ENCODE measurements around the gene ZNF784. TPM values are rescaled to one million over a fixed set of nuclear protein-coding genes. Genes with fewer than 3 reads are reported as not detected.
A peak's percentile ranks its signal among the peaks of the same experiment; 100 is the strongest.

Gene ZNF784
- total RNA-seq, 1 experiment from 2014 or later: 3.1 TPM

- DNase-seq (ENCODE audit: unreplicated experiment): no peak
- no TSS peak for BruUV-seq (replicated peaks)
- TF ChIP-seq CTCF (IDR thresholded peaks at IDR 0.05; ENCODE audit: unreplicated experiment): no peak
- CTCF ChIA-PET: interaction anchor here (0.5 to 3.3 kb wide), 17 partner anchors 8 to 1179 kb away, joined by 3 to 28 read pairs (median 4); partner anchors contain the start of genes CDC42EP5 and ZNF865
- H3K9me3 Mint-ChIP-seq (ENCODE audit: unreplicated experiment): no peaks in the 10 kb centered on the region
- peaks cover 21% of the 10 kb centered on the region for H3K36me3 Mint-ChIP-seq (ENCODE audit: insufficient read depth, unreplicated experiment)
- intact Hi-C loops (cut with micrococcal nuclease): loop anchor here (1.0 kb wide), 1 partner anchor 9 kb away; the partner anchor contains the start of gene ZNF581
- no peaks in the 10 kb centered on the region for H3K27me3 Mint-ChIP-seq (ENCODE audit: insufficient read depth, unreplicated experiment)
- no peak overlapping the region for H3K27ac Mint-ChIP-seq (ENCODE audit: low read depth, unreplicated experiment)
- POLR2A ChIA-PET: no interaction called here
- peaks cover 14% of the 10 kb centered on the region for H3K4me1 Mint-ChIP-seq (ENCODE audit: insufficient read depth, unreplicated experiment)
- H3K4me3 Mint-ChIP-seq (ENCODE audit: unreplicated experiment): peak overlapping the region; percentile 43
Measured at GRCh38 chr19:55652311-55653128, 28.2 kb upstream of the ZNF784 start.

- no peak for TF ChIP-seq CTCF (IDR thresholded peaks at IDR 0.05; ENCODE audit: unreplicated experiment)
- Mint-ChIP-seq H3K36me3 (ENCODE audit: insufficient read depth, unreplicated experiment) (peaks cover 34% of the 10 kb centered on the region), H3K4me3 (ENCODE audit: unreplicated experiment) (no peak overlapping the region), H3K27ac (ENCODE audit: low read depth, unreplicated experiment) (no peak overlapping the region), H3K4me1 (ENCODE audit: insufficient read depth, unreplicated experiment) (peaks cover 5% of the 10 kb centered on the region), H3K9me3 (ENCODE audit: unreplicated experiment) (no peaks in the 10 kb centered on the region), H3K27me3 (ENCODE audit: insufficient read depth, unreplicated experiment) (no peaks in the 10 kb centered on the region)
- POLR2A ChIA-PET: no interaction called here
- no peak for DNase-seq (ENCODE audit: unreplicated experiment)
- intact Hi-C loops (cut with micrococcal nuclease): no loop called here
- CTCF ChIA-PET: no interaction called here
- no TSS peak for BruUV-seq (replicated peaks)
Measured at GRCh38 chr19:55651236-55651635, 26.9 kb upstream of the ZNF784 start.

GRCh38 chr19:55650602-55651230, 26.4 kb upstream of the ZNF784 start:
- no peak for DNase-seq (ENCODE audit: unreplicated experiment)
- peaks cover 39% of the 10 kb centered on the region for H3K36me3 Mint-ChIP-seq (ENCODE audit: insufficient read depth, unreplicated experiment)
- no peak overlapping the region for H3K27ac Mint-ChIP-seq (ENCODE audit: low read depth, unreplicated experiment)
- H3K9me3 Mint-ChIP-seq (ENCODE audit: unreplicated experiment): no peaks in the 10 kb centered on the region
- no peaks in the 10 kb centered on the region for H3K27me3 Mint-ChIP-seq (ENCODE audit: insufficient read depth, unreplicated experiment)
- H3K4me1 Mint-ChIP-seq (ENCODE audit: insufficient read depth, unreplicated experiment): no peaks in the 10 kb centered on the region
- POLR2A ChIA-PET: no interaction called here
- CTCF ChIA-PET: interaction anchor here (0.6 to 0.7 kb wide), 2 partner anchors 17 to 182 kb away, joined by 3 to 4 read pairs; no protein-coding TSS in a partner anchor
- TF ChIP-seq CTCF (IDR thresholded peaks at IDR 0.05; ENCODE audit: unreplicated experiment): no peak
- BruUV-seq (replicated peaks): no TSS peak
- H3K4me3 Mint-ChIP-seq (ENCODE audit: unreplicated experiment): no peak overlapping the region
- intact Hi-C loops (cut with micrococcal nuclease): no loop called here

GRCh38 chr19:55650126-55650557, 25.8 kb upstream of the ZNF784 start:
- H3K27ac Mint-ChIP-seq (ENCODE audit: low read depth, unreplicated experiment): no peak overlapping the region
- intact Hi-C loops (cut with micrococcal nuclease): no loop called here
- POLR2A ChIA-PET: no interaction called here
- no peak overlapping the region for H3K4me3 Mint-ChIP-seq (ENCODE audit: unreplicated experiment)
- no peaks in the 10 kb centered on the region for H3K9me3 Mint-ChIP-seq (ENCODE audit: unreplicated experiment)
- H3K27me3 Mint-ChIP-seq (ENCODE audit: insufficient read depth, unreplicated experiment): no peaks in the 10 kb centered on the region
- DNase-seq (ENCODE audit: unreplicated experiment): no peak
- no peak for TF ChIP-seq CTCF (IDR thresholded peaks at IDR 0.05; ENCODE audit: unreplicated experiment)
- H3K4me1 Mint-ChIP-seq (ENCODE audit: insufficient read depth, unreplicated experiment): no peaks in the 10 kb centered on the region
- H3K36me3 Mint-ChIP-seq (ENCODE audit: insufficient read depth, unreplicated experiment): peaks cover 39% of the 10 kb centered on the region
- CTCF ChIA-PET: interaction anchor here (0.6 to 0.7 kb wide), 2 partner anchors 17 to 182 kb away, joined by 3 to 4 read pairs; no protein-coding TSS in a partner anchor
- BruUV-seq (replicated peaks): no TSS peak
